Stimulated activated naive B cell treated with anti-CD40 and anti-IgM and Interleukin-4, amounts not matched to agents 10 μg/mL and 1 μg/mL and 100 μg/mL, for 72 hours (primary cell): Measurements from ENCODE around the gene ZNF750.

Source experiments
- ATAC-seq, 2 donors: fragments of 150-1000 bp; cut with Tn5 transposase; replicated peaks; 2 replicates each; pipeline ENCODE4 v1.10.0; 2021; ENCODE audit warnings: moderate library complexity in 1 of 2
- DNase-seq: peaks from one replicate; pipeline ENCODE4 v3.0.0; 2021
- H3K27ac Mint-ChIP-seq: one replicate; pipeline ENCODE4 v1.8.0; 2022; ENCODE audit warnings: mild to moderate bottlenecking, mixed read lengths
- H3K27me3 Mint-ChIP-seq, 2 donors: one replicate each; pipeline ENCODE4 v1.8.0; 2022; ENCODE audit warnings: mixed read lengths in 2 of 2
- H3K36me3 Mint-ChIP-seq, 2 donors: one replicate each; pipeline ENCODE4 v1.8.0; 2022; ENCODE audit warnings: mixed read lengths in 2 of 2, mild to moderate bottlenecking in 1 of 2
- H3K4me1 Mint-ChIP-seq, 2 donors: one replicate each; pipeline ENCODE4 v1.8.0; 2022; ENCODE audit warnings: mixed read lengths in 2 of 2, mild to moderate bottlenecking in 1 of 2
- H3K4me3 Mint-ChIP-seq, 2 donors: one replicate each; pipeline ENCODE4 v1.8.0; 2022; ENCODE audit warnings: mild to moderate bottlenecking in 2 of 2, mixed read lengths in 2 of 2, moderate library complexity in 1 of 2
- H3K9me3 Mint-ChIP-seq, 2 donors: one replicate each; pipeline ENCODE4 v1.8.0; 2022; ENCODE audit warnings: mixed read lengths in 2 of 2, mild to moderate bottlenecking in 1 of 2

Gene ZNF750

DNA sequence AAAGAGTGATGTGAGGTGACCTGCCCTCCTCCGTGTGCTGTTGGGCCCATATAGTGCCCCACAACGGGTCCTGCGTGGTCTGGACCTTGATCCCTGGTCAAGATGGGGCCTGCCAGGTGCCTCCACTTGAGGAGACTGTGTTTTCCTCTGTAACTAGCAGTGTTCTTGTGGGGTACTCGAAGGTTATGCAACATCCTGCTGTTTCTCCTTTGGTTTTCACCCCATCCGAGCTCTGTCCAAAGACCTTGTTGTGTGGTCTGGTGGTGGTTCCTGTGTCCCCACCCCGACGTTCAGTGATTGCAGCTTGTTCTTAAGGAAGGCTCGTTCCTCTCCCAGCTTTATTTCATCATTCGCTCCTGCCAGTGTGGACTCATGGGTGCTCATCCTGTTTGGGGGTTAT is 38.7 kb upstream of the ZNF750 start:
- DNase-seq (no peak), ATAC-seq (no peak)
- no peak overlapping the region for H3K4me3 Mint-ChIP-seq
- H3K4me1 Mint-ChIP-seq, result peaks cover 41 to 94% of the 10 kb centered on the region in 2 donors
- H3K36me3 Mint-ChIP-seq, result peaks cover 32 to 55% of the 10 kb centered on the region in 2 donors
- H3K27ac Mint-ChIP-seq, result peak overlapping the region; percentile 81
- no peaks in the 10 kb centered on the region for H3K9me3 Mint-ChIP-seq
- no peaks in the 10 kb centered on the region for H3K27me3 Mint-ChIP-seq

DNA sequence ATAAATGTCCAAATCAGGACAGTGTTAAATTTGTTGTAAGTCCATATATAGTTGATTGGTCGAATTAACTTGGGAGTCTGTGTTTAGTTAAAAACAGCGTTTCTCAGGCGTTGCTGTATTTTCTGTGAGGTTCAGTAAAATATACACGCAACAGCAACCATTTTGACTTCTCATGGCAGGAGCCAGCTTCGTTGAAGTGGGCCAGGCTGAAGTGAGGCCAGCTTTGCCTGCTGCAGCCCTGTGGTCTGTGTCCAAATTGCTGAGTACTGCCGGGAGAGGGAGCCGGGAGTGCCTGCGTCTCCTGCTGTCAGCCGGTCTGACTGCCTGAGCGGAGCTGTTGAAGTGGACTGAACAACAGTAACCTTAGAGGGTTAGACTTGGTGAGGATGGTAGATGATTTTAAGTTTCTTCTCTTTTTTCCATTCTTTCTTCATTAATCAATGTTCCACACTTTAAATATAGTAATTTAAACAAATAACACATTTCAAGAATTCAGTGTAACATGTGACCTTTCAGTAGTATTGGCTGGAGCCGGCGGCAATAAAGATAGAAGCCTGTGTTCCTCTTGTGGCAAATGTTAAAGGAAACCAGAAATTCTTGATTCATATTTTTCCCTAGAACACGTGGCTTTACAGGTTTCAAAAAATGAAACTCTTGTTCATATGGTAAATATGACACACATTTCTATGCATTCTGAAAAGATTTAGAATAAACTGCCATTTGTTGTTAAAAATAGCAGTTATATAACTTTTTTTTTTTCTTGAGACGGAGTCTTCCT is 37.0 kb upstream of the ZNF750 start:
- Mint-ChIP-seq H3K36me3 (peaks cover 32 to 58% of the 10 kb centered on the region in 2 donors), H3K4me3 (peak overlapping the region in 1 of 2 donors; percentile 16), H3K9me3 (no peaks in the 10 kb centered on the region), H3K27me3 (no peaks in the 10 kb centered on the region), H3K4me1 (peaks cover 43 to 94% of the 10 kb centered on the region in 2 donors), H3K27ac (peak overlapping the region; percentile 42)
- ATAC-seq (peak in 1 of 2 donors; percentile 13), DNase-seq (no peak)

DNA sequence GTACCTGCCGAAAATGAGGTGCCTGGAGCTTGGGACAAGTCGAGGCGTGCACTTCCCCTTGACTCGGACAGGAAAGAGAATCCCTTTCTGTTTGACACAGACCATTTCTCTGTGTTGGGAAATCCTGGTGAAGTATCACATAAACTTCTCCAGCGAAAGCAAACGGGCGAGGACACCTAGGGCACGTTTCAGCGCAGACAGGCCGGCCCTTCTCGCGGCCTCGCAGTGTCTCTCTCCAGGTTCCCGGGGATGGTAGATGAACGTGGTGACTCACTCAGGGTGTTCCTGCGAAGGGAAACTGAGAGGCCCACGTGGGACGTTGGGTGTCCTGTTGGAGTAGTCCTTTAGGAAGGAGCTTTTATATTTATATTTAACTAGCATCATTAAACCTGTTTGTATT is 36.3 kb upstream of the ZNF750 start:
- peaks cover 32 to 58% of the 10 kb centered on the region in 2 donors for H3K36me3 Mint-ChIP-seq
- H3K4me1 Mint-ChIP-seq, result peaks cover 48 to 95% of the 10 kb centered on the region in 2 donors
- H3K27me3 Mint-ChIP-seq, result no peaks in the 10 kb centered on the region
- H3K9me3 Mint-ChIP-seq, result no peaks in the 10 kb centered on the region
- no peak for DNase-seq
- peak overlapping the region; percentile 42 for H3K27ac Mint-ChIP-seq
- ATAC-seq, result no peak
- H3K4me3 Mint-ChIP-seq, result peak overlapping the region in 1 of 2 donors; percentile 16

DNA sequence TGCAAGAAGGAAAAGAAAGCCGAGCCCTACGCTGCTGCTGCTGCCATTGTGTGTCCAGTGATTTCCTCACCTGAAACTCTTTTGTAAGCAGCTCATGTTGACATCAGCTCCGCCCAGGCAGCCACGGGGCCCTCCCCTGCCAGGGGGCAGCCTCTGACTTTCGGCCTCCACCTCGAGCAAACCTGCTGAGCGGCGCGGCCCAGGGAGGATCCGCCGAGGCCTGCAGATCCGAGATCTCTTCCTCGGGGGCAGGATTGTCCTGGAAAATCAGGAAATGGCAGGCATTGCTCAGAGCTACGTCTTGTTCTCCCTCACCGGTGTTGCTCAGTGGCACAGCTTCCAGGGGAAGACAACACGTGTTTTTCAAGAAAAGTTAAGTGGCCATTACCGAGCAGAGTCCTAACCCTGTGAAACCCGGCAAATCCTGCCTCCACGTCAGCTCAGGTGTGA is 35.6 kb upstream of the ZNF750 start:
- peaks cover 33 to 61% of the 10 kb centered on the region in 2 donors for H3K36me3 Mint-ChIP-seq
- no peak for DNase-seq
- no peak overlapping the region for H3K4me3 Mint-ChIP-seq
- no peak for ATAC-seq
- no peak overlapping the region for H3K27ac Mint-ChIP-seq
- H3K27me3 Mint-ChIP-seq, result peaks cover 0 to under 1% of the 10 kb centered on the region in 2 donors
- peaks cover 52 to 95% of the 10 kb centered on the region in 2 donors for H3K4me1 Mint-ChIP-seq
- no peaks in the 10 kb centered on the region for H3K9me3 Mint-ChIP-seq

DNA sequence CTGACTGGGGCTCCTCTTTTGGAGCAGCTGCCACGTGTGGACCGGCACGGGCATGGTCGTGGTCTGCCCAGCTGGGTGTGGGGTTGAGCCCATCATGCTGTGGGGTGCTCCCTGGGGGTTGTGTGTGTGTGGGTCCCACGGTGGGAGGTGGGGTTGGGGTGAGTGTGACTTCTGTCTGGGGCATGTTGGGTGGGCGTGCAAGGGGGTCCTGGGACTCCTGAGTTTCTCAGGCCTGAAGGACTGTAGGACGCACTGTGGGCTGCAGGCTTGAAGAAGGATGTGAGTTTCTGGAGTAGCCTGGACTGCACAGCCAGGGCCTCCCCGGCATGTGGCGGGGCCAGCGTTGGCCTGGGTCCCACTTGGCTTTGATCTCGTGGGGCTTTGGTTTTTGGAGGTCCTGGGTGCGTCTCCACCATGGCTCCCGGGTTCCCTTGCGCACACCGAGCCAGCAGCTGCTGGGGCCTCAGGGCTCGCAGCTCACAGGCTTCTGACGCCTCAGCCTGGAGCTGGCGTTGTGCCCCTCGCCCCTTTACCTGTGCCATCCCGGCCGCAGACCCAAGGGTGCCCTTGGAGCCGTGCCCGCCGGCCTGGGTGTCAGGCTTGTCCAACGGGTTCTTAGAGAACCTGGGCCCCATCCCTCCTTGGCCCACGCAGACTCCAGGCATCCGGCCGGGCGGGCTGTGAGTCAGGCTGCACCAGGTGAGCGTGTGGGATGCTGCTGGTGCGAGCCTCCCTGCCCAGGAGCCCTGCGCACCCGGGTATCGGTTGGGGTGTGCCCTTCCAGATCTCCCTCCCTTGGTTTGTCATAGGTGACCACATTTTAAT is 34.4 kb upstream of the ZNF750 start:
- ATAC-seq, result no peak
- H3K9me3 Mint-ChIP-seq, result no peaks in the 10 kb centered on the region
- no peak overlapping the region for H3K4me3 Mint-ChIP-seq
- H3K36me3 Mint-ChIP-seq, result peaks cover 29 to 58% of the 10 kb centered on the region in 2 donors
- peaks cover 0 to 7% of the 10 kb centered on the region in 2 donors for H3K27me3 Mint-ChIP-seq
- peaks cover 54 to 94% of the 10 kb centered on the region in 2 donors for H3K4me1 Mint-ChIP-seq
- H3K27ac Mint-ChIP-seq, result peak overlapping the region; percentile 51
- no peak for DNase-seq

DNA sequence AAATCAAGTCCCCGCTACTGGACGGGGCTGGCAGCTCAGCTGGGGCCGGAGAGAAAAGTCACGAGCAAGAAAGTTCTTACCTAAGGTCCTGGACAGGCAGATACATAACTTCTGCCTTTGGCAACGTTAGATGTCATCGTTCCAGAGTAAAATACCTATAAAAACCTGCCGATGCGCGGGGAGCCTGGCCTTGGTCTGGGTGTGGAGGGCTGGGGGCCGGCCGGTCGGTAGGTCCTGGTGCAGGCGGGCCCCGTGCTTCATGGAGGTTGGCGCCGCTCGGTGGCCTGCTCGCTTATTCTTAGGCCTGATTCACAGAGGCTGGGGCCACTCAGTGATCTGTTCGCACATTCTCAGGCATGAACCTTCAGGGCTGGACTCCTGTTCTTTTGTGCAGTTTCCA is 33.7 kb upstream of the ZNF750 start:
- DNase-seq, result no peak
- no peaks in the 10 kb centered on the region for H3K9me3 Mint-ChIP-seq
- H3K36me3 Mint-ChIP-seq, result peaks cover 29 to 55% of the 10 kb centered on the region in 2 donors
- ATAC-seq, result no peak
- peaks cover 3 to 12% of the 10 kb centered on the region in 2 donors for H3K27me3 Mint-ChIP-seq
- H3K27ac Mint-ChIP-seq, result peak overlapping the region; percentile 91
- no peak overlapping the region for H3K4me3 Mint-ChIP-seq
- peaks cover 52 to 92% of the 10 kb centered on the region in 2 donors for H3K4me1 Mint-ChIP-seq

DNA sequence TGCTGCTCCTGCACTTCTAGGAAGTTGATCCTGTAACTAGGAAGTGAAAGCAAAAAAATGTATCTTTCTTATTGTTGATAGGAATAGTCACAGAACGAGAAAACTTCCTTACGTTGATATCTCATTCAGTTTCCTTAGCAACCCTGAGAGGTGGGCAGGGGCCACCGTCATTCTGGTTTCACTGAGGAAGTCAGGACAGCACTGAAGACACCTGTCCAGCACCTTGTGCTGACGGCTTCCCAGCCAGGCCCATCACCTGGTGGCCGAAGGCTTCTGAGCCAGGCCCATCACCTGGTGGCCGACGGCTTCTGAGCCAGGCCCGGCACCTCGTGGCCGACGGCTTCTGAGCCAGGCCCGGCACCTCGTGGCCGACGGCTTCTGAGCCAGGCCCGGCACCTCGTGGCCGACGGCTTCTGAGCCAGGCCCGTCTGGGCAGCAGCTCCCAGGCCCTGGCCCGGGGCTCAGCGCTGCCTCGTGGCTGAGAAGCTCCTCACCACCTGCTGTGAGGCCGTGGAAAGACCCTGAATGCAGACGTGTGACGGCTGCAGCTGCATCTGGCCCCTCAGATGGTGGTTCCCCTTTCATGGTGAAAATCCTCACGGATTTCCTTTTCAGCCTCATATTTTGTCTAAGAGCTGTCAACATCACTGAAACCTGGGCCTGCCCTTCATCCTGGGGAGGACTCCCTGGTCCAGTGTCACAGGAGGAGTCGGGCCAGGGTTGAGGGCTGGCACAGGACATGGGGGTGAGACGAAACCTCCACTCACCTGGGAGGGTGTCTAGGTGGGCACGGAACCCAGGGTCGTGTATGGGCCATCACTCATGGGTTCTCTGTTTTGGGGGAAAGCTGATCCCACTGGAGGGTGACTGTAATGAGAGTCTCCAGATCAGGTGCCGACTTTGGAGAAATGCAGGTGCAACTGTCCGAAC is 33.0 kb upstream of the ZNF750 start:
- Mint-ChIP-seq H3K27me3 (peaks cover 6 to 16% of the 10 kb centered on the region in 2 donors), H3K36me3 (peaks cover 32 to 53% of the 10 kb centered on the region in 2 donors), H3K4me3 (peak overlapping the region; percentile 13 to 32), H3K4me1 (peaks cover 49 to 92% of the 10 kb centered on the region in 2 donors), H3K27ac (peak overlapping the region; percentile 93), H3K9me3 (no peaks in the 10 kb centered on the region)
- DNase-seq (peak; percentile 68), ATAC-seq (peak; percentile 48 to 57)

DNA sequence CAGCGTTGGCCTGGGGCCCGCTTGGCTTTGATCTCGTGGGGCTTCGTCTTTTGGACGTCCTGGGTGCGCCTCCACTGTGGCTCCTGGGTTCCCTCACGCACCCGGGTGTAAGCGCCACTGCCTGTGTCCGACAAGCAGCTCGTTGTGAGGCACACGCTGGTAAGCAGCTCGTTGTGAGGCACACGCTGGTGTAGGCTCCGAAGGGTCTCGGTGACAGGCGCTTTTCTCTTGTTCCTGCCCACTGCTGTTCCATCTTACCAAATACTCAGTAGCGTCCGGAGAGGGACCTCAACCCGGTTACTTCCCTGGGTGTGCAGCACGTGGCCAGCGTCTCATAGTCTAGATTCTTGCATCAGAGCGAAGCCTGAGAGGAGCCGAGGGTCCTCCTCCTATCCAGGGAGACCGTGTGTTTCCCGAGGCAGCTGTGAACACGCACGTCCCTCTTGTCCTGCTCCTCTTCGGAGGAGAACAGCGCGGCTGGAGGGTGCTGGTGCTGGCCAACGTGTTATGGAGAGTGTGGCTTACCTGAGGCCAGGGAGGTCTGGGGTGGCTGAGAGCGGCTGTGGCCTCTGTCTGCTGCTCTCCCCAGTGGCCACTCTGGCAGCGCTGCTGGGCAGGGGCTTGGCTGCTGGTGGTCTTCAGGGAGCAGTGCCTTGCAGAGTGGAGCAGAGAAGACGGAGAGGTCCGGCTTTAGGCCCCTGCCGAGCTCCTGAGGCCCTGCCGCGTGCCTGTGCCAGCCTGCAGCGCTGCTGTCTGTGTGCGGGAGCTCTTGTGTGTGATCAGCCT is 32.1 kb upstream of the ZNF750 start:
- Mint-ChIP-seq H3K4me3 (peak overlapping the region; percentile 48 to 62), H3K27me3 (peaks cover 8 to 22% of the 10 kb centered on the region in 2 donors), H3K9me3 (no peaks in the 10 kb centered on the region), H3K36me3 (peaks cover 38 to 60% of the 10 kb centered on the region in 2 donors), H3K4me1 (peaks cover 56 to 92% of the 10 kb centered on the region in 2 donors), H3K27ac (peak overlapping the region; percentile 93)
- DNase-seq (no peak), ATAC-seq (no peak)

DNA sequence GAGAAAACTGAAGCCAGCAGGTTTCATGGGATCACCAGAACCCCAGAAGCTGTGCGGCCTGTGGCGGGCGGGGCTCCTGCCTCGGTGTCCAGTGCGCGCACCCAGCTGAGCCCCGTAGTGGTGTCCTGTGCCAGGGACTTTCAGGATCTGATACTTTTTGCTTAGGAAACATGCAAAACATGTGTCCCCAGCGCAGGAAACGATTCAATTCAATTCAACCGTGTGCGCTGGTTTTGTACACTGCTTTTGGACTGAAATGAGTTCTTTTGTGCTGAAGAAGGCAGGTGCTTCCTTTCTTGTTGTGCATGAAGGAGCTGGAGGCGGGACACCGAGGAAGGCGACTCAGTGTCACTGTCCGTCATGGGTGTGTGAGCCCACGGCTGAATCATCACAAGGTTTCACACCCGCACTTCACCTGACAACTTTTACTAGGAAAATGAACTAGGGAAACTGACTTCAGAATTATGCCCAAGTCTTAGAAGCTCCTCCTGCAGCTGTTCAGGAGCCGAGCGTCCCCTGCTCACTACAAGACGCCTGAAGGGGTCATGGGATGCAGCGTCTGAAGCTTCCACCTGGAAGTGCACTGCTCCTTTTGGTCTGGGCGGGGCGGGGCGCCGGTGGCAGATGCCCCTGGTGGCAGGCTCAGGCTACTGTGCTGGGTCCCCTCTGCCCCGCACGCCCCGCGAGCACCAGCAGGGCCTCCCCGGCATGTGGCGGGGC is 31.4 kb upstream of the ZNF750 start:
- Mint-ChIP-seq H3K4me1 (peaks cover 58 to 92% of the 10 kb centered on the region in 2 donors), H3K4me3 (peak overlapping the region; percentile 62 to 71)

DNA sequence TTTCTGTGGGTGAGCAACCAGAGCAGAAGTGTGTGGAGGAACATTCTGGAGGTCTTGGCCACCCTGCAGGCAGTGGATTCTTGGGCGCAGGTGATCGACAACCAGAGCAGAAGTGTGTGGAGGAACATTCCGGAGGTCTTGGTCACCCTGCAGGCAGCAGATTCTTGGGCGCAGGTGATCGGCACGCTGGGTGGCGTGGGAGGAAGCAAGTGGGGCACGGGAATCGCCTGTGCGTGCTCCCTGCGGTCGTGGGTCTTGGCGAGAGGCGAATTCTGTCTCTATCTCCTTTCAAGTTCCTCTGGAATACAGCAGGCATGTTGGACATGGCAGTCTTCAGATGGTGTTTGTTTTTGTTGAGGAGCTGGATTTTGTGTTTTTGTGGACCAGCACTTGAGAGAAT is 30.7 kb upstream of the ZNF750 start:
- peak overlapping the region; percentile 62 to 71 for H3K4me3 Mint-ChIP-seq
- peak overlapping the region; percentile 93 for H3K27ac Mint-ChIP-seq
- no peaks in the 10 kb centered on the region for H3K9me3 Mint-ChIP-seq
- peaks cover 38 to 57% of the 10 kb centered on the region in 2 donors for H3K36me3 Mint-ChIP-seq
- ATAC-seq (no peak), DNase-seq (no peak)
- H3K27me3 Mint-ChIP-seq, result peaks cover 8 to 22% of the 10 kb centered on the region in 2 donors
- H3K4me1 Mint-ChIP-seq, result peaks cover 60 to 94% of the 10 kb centered on the region in 2 donors

More for the DNA sequence above, 31.4 kb upstream of the ZNF750 start:
- no peaks in the 10 kb centered on the region for H3K9me3 Mint-ChIP-seq
- peaks cover 8 to 22% of the 10 kb centered on the region in 2 donors for H3K27me3 Mint-ChIP-seq
- peak; percentile 88 to 91 for ATAC-seq
- peak; percentile 90 for DNase-seq
- H3K36me3 Mint-ChIP-seq, result peaks cover 38 to 60% of the 10 kb centered on the region in 2 donors
- peak overlapping the region; percentile 93 for H3K27ac Mint-ChIP-seq

DNA sequence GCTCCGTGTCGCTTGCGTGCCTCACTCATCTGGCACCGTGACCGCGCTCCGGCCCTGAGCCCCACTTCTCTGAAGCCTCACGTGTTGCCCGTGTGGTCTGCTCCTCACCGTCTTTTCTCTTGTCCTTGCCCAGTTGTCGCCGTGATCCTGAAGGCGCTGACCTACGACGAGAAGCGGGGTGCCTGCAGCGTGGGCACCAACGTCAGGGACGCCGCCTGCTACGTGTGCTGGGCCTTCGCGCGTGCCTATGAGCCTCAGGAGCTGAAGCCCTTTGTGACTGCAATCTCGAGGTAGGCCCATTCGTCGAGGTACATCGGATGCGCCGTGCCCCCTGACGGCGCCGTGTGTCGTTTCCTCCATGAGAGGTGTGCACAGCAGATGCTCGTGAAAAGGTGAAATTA is 30.3 kb upstream of the ZNF750 start:
- DNase-seq, result no peak
- Mint-ChIP-seq H3K9me3 (no peaks in the 10 kb centered on the region), H3K27ac (peak overlapping the region; percentile 93), H3K27me3 (peaks cover 8 to 22% of the 10 kb centered on the region in 2 donors), H3K4me1 (peaks cover 64 to 94% of the 10 kb centered on the region in 2 donors), H3K4me3 (peak overlapping the region; percentile 61 to 71), H3K36me3 (peaks cover 38 to 52% of the 10 kb centered on the region in 2 donors)
- ATAC-seq, result no peak

DNA sequence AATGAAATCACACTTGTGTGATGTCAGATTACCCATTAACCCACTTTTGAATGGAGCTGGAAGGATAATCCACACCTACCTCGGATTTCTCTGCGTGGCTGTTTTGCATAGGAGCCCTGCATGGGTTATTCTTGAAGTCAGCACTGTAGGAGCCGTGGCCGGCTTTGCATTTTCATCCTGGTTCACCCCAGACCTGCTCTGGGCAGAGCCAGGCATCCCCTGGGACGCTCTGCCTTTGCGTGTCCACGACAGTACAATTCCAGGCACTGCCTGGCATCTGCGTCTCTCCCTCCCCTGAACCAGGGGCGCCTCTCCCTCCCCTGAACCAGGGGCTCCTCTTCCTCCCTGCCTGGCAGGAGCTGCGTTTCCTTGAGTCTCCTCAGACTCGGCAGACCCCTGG is 29.7 kb upstream of the ZNF750 start:
- no peaks in the 10 kb centered on the region for H3K9me3 Mint-ChIP-seq
- H3K4me3 Mint-ChIP-seq, result peak overlapping the region; percentile 5 to 61
- ATAC-seq, result no peak
- H3K27me3 Mint-ChIP-seq, result peaks cover 8 to 22% of the 10 kb centered on the region in 2 donors
- H3K36me3 Mint-ChIP-seq, result peaks cover 33 to 48% of the 10 kb centered on the region in 2 donors
- H3K4me1 Mint-ChIP-seq, result peaks cover 63 to 94% of the 10 kb centered on the region in 2 donors
- DNase-seq, result no peak
- peak overlapping the region; percentile 93 for H3K27ac Mint-ChIP-seq
